NCI-H460 (cell line): ENCODE results near the gene PAXIP1. TPM values are rescaled to one million over a fixed set of nuclear protein-coding genes. Genes with fewer than 3 reads are reported as not detected.

ENCODE experiments used
- DNase-seq: peaks from one replicate; pipeline ENCODE4 v3.0.0-alpha.2; 2016; ENCODE audit warnings: low read depth; ENCODE audit errors: extremely low read depth
- total RNA-seq: library from RNA; depleted of rRNA; stranded (reverse); fragments of >200 nt; shearing (Covaris generic); gene quantifications from 2 replicates; pipeline ENCODE4 v1.2.3, GENCODE V29; 2014

PAXIP1 gene
- total RNA-seq, 1 experiment from 2014 or later: 13.8 TPM

DNA sequence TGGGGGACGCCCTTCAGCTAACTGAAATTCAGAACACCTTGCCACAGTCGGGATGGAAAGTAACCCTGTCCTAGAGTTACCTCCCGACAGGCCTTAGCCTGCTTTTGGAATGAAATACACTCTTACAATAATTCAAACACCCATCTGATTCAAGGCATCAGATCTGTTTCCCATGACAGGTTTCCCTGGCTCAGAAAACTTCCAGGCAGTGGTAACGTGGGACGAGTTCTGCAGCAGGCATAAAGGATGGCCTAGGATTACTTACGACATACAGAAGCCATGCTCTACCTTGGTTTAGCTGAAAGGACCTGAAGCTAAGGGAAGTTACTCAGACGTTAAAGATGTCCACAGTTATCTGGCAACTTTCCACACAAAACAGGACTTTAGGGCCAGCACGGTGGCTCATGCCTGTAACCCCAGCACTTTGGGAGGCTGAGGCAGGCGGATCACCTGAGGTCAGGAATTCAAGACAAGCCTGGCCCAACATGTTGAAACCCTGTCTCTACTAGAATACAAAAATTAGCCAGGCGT, 5.0 kb downstream of the PAXIP1 start:
- DNase-seq: no peak

DNA sequence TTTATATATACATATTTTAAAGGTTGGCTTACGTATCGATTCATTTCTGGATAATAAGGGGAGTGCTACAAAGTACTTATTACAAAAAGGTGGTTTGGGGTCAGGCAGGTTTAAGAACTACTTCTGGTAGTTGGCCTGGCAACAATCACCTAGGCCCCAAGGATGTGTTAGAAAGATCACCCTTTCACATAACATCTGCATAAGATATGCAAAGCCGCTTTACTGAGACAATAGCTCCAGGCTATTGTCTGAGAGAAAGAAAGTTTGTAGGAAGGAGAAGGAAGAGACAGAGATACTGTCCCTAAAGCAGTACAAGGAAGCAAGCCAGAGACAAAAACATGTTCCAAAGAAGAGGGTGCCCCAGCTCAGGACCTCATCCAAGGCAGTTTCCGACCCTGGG, 6.2 kb downstream of the PAXIP1 start:
- no peak for DNase-seq

DNA sequence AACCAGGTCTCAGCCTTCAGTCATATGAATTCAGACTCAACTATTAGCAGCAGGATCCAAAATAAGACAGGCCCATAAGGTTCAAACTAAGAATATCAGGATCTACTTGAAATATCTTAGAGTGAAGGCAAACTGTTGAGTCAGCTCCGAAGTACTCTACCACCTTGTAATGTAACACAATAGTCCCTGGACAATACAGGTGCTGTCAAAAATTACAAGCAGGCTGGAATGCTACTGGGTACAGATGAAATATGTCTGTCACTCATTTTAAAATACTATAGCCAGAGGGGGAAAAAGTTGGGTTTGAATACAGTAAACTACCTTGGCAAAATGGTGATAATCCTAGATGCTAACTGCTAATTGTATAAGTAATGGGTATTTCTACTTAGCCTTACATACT, 6.8 kb downstream of the PAXIP1 start:
- no peak for DNase-seq

DNA sequence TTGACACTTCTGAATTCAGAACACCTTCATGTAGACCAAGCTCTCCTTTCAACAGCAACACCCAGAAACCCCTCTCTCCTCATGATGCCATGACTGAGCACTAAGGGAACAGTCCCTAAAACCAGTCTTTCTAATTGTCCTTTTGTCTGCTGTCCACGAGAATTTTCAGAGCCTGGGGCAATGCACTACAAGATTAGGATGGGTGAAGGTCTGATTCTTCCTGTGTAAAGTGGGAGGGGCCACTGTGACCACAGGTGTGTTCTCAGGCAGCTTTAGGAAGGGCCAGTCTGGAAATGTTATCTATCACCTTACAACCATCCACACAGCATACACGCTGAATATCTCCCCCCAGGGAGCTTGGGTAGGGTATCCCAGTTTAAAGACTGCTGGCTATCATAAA, 7.9 kb downstream of the PAXIP1 start:
- DNase-seq: no peak

DNA sequence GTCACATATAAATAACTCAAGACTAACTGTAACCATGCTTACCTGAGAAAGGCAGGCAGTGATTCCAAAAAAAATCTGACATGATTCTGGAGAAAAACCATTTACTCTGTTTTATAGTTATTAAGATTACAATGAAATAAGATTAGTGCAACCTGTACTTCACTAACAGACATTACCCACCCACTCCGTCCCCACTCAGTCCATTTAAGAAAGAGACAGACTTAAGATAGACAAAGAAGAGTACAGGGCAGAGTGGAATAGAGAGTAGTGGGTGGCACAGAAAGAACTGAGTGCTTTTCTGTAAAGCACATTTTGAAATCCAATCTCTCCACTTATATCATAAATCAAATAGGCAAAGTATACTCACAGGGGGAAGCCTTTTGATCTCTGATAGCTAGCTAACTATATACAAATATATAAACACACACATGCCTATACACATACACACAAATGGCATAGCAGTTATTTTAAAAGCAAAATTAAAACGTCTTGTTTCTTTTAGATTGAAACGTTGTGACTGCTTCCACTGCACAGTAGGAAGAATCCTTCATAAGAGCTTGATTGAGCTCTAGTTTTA, 11.9 kb downstream of the PAXIP1 start:
- no peak for DNase-seq

DNA sequence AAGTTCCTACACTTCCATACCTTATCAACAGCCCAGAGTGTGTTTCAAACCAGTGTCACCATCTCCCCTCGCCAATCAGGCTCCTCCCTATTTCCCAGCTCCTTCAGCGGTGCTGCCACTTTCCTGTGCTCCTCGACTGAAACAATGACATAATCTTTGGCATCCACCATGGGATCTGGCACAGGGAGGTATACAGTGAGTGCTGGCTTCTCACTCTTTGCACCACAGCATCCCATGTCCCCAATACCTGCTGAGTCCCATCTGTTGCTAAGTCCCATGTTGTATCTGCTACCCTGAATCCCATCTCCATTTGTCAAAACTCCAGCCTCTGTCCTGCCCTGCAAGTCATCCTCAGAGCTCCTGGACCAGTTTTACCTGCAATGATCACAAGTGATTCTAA, 15.4 kb downstream of the PAXIP1 start:
- DNase-seq: no peak

DNA sequence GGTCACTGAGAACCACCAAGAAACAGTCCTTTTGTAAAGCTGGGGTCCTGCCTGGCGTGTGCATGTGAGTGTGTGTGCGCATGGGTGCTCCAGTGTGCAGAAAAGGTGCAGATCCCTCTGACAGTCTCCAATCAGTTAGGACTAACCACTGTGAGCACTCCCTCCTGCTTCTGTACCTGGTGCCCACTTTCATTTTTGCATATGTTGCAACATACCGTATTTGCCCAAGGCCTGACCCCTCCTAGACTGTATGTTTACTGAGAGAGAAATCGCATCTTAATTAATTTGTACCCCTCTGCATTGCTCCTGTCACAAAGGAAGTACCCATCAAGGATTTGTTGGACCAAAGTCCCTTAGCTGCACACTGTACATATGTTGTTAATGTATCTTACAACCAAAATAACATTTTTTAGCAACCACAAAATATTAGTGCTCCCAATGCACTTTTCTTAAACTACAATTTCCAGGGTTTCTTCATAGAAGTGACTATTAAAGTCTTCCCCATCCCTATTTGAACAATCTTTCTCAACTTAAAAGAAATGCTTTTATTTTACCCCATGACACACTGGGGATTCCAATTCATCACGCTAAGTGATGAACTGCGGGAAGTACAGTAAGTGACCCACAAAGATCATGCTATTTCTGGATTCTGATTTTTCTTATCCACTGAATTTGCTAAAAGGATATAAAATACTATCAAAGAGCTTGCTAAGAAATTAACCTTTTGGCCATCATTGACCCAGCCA, 16.6 kb downstream of the PAXIP1 start:
- no peak for DNase-seq

DNA sequence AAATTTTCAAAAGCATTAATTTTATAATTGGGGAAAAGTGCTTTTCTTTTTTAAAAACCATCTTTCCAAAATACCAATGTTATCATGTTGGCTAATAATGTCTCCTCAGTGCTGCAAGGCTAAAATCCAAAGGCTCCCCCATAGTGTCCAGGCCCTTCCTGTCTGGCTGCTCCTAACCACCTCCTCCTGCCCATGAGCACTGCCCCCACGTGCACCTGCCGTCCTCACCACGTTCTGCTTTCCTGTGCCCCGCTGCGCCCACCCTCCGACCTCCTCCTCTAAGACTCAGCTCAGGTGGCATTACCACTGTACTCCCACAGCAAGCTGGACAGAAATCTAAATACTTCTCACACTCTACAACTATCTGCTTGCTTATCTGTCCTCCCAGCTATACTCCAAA, 17.7 kb downstream of the PAXIP1 start:
- no peak for DNase-seq

DNA sequence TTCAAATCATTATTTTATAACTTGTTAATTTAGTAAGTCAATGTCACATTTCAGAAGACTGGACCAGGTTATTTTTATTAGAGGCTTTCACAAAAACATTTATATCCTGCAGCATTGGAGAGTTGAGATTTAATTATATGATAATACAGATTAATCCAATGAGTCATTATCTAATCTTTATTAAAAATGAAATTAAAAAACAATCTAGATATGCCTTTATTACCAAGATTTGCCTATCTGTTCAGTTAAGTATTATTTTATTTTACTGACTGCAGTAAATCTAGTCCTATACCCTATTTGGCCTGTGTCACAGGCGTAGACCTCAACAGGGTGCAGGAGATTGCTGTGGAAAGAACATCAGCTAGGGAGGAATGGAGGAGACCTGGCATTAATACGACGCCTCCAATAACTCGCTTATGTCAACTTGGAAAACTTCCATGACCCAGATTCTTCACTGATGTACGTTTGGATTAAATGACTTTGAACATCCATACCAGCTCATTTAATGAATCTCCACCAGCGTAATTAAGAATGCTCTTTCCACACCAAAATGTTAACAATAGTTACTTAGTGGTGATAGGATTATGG, 18.2 kb downstream of the PAXIP1 start:
- DNase-seq: no peak

DNA sequence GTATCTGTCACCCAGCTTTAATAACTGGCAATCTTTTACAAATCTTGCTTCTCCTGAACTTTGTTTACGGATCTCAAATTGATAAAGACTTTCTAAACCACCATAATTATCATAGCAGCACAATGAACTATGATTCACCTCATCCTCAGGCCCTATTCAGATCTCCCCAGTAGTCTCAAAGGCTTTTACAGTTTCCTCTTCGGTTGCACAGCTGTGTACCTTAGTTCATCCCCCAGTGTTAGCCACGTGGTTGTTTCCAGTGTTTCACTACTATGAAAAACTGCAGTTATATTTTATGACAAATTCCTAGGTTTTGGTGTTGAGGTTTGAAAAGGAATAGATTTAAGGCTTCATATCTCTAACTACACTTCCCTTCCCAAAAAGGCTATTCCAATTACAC, 24.9 kb downstream of the PAXIP1 start:
- no peak for DNase-seq

DNA sequence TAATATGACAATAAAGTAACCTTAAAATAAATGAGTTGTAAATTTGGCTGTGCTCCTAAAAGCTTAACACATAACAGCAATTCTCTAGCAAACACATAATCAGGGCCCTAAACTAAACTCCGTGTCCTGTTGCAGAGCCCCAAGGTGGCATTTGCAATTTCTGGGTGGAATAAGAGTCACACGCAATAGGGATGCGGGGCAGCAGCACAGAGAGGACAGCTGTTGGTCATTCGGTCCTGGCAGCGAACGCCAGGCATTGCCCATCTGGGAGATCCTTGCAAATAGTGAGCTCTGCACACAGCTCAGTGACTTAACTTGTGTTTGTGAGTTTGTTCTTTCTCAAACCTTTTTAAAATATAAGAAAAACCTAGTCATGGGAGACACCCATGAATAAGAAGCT, 25.7 kb downstream of the PAXIP1 start:
- DNase-seq: no peak

DNA sequence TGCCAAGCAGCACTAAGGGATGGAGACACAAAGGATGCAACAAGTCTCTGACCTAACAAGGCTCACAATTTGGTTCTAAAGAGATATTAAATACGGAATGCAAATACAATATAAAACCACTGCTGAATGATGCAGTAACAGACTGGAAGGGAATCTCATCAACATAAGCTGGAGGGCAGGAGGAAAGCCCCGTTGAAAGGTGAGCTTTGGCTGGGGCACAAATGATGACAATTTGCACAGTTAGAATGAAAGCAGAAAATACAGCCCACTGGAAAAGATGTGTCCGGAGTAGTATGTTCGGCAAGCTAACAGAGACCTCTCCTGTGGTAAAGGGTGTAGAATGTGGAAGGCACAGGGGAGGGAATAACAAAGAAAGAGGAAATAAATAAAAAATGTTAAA, 26.1 kb downstream of the PAXIP1 start:
- DNase-seq: no peak

DNA sequence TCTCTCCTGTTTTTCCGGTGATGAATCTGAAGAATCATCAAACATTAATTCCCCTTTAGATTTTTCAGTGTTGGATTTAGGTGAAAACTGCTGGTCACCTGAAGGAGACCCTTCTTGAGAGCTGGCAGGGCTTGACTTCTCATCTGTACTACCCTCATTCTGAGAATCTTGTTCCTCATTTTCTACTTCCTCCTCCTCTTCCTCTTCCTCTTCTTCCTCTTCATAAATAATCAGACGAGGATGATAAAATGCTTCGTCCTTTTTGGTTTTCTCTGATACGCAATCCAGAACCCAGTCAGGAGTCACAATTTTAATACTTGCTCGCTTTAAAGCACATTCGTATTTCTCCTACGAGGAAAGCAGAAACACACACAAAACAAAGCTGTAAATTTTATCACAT, 26.9 kb downstream of the PAXIP1 start:
- DNase-seq: no peak

DNA sequence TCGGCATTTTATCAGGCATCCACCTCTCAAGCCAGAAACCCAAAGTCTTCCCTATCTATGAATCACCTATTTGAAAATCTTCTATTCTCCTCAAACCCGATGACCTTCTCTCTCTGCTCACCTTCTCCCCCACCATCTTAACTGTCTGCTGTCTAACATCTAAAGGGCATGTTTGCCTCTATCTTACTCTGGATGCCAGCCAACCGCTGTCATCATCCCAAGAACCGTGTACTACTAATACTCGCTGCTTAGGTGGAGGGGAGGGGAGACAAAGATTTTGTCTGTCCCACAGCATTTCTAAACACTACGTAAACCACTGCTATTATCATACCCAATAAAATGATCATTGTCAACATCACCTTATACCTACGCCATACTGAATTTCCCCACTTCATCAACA, 29.5 kb downstream of the PAXIP1 start:
- DNase-seq: no peak

DNA sequence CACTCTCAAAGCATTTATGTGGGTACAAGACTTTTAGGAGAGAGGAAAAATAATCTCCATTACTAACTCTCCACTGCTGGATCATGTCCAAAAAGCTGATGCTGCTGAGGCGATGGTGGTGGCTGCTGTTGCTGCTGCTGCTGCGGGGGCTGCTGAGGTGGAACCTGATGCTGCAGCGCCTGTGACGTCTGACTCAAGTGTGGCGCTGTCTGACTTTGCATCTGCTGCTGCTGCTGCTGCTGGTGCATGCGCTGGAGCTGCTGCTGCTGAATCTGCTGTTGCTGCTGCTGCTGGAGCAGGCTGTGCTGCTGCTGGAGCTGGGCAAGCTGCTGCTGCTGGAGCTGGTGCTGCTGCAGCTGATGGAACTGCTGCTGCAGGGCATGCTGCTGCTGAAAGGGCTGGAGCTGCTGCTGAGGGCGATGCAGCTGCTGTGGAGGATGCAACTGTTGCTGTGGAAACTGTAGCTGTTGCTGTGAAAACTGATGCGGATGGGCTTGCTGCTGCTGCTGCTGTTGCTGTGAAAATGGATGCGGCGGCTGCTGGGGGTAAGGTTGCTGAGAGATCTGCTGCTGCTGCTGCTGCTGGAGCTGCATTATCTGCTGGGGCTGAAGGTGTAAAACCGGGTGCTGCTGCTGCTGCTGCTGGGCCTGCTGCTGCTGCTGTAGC, 34.5 kb downstream of the PAXIP1 start:
- DNase-seq: no peak

DNA sequence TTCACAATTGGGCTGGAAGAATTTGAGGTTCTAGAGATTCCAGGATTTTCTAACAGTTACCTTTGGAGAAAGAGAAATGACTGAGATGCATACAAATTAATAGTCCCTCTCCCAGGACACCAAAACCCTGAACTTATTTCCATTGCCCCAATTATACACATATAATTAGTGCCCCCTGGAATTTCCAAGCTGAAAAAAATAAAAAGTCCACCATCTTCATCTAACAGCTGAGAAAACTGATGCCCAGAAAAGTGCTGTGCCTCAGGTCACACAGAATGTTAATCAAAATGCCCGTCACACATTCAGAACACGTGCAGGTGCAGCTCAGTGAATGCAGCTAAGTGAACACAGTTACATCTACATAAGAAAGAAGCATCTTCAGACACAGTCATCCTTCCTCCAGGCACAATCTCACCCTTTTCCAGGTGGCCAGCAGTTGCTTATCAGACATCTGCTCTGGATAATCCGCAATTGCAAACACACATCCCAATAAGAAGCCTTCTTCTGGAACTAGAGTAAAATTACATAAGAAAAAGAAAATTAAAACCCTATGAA, 35.4 kb downstream of the PAXIP1 start:
- DNase-seq: no peak

DNA sequence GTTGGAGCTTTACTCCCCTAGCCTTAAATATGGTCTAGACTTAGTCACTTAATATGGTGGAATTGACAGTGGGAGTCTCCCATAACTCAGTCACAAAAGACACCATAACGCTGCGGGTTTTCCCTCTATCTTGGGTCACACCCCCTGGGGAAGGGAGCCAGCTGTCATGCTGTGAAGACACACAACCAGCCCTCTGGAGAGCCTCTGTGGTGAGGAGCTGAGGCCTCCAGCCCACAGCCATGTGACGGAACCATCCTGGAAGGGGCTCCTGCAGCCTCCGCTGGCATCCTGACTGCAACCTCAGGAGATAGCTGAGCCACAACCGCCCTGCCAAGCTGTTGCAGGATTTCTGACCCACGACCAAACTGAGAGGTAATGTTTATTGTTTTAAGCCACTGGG, 37.9 kb downstream of the PAXIP1 start:
- DNase-seq: no peak

DNA sequence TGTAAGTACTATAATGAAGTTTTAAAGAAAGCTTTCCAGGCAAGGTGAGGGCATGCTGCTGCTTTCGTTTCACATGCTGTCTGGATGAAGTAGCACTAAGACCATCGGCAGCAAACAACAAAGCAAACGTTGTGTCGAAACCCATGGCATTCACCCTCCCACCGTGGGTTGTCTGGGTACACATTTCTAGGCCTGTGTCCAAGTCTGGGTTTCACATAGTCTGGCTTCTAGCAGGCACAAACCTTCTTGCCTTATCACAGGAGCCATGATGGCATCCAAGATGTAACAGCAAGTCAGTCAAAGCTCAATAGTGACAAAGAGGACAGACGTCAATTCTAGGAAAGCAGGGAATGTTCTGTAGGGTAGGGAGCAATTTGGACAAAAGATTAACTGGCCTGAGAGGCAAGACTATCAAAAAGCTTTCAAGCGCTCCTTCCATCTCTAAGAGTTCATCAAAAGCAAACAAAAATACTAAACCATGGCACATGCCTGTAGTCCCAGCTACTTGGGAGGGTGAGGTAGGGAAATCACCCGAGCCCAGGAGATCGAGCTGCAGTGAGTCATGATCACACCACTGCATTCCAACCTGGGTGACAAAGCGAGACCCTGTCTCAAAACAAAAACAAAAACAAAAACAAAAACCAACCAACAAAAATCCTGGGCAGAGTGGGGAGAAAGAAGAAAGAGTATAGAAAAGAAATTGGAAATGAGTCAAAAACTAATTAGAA, 42.7 kb downstream of the PAXIP1 start:
- no peak for DNase-seq

DNA sequence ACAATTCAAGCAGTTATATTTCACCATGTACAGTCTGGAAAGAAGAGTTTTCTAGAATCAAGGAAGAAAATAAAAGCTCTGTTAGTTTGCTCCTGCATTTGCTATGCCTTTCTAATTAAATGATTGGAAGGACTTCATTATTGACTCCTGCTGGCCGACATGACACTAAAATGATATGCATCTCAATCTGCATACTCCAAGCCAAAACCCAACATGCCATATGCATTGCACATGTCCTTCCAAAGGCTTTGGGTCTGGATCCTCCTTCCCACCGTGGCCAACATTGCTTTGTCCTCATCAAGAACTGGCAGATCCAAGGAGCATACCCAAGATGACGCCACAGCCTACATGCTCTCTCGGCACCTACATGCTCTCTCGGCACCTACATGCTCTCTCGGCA, 46.5 kb downstream of the PAXIP1 start:
- DNase-seq: no peak

DNA sequence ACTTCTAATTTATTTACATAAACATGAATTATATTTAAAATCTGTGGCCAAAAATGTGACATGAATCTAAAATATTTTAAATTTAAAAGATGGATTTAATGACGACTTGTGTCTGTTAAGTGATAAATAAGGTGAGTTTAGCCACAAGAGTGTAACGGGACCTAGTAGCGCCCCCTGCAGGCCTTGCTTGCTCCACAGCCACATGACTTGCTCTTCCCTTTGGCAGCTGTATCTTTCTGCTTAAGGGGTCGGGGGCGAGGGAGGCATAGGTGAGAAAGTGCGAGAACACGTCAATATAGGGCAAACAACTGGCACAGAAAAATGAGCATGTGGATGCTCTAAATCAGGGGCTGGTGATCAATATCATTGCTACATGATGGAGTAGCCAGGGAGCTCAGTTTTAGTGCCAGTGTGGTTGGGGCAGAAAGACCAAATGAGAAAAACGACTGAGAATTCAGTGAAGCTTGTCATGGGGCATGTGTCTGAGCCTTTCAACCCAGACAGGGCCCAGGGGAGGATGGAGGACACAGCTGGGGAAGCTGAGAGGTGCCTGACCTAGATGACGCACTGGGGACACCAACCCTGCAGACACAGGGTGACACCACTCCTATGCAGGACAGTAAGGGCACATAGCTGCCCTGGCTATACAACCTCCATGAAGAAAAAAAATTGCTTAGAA, 49.8 kb downstream of the PAXIP1 start:
- peak; percentile 58 for DNase-seq
